ENCODE results near the gene HOXA2. TPM values are rescaled to one million over a fixed set of nuclear protein-coding genes. Genes with fewer than 3 reads are reported as not detected.

The HOXA2 gene
- total and polyA plus RNA-seq, 2 of the 13 experiments (the other 11 are each of a cell fraction or from before 2014, with no cell fraction given): 0.22 to 0.29 TPM

- POLR2A ChIA-PET: no interaction called here
- DNase-seq (ENCODE audit: low spot score): no peak
These were observed 1.1 kb downstream of the HOXA2 start for GRCh38 chr7:27101171-27101956.

More at GRCh38 chr7:27101171-27101956, 1.1 kb downstream of the HOXA2 start:
- in situ Hi-C loops (cut with HindIII; ENCODE audit: extremely low pct_ligation_motif_present, low pct_unique_long_range_greater_than_20kb) (no loop called here), intact Hi-C loops (cut with micrococcal nuclease; ENCODE audit: unreplicated experiment) (no loop called here)
- H4K20me1 ChIP-seq (ENCODE audit: insufficient read depth, low read length): no peaks in the 10 kb centered on the region
- H3K9me3 ChIP-seq (ENCODE audit: low read length): no peaks in the 10 kb centered on the region
- H2AFZ ChIP-seq (ENCODE audit: low read length): no peak overlapping the region
- FAIRE-seq (no peak), ATAC-seq (no peak)
- CTCF ChIA-PET (ENCODE audit: low intra/inter-chr PET ratio, low total read pairs): no interaction called here
- no peaks in the 10 kb centered on the region for H3K36me3 ChIP-seq (replicated peaks in 1 of 2; ENCODE audit: control insufficient read depth in 1 of 2, insufficient read depth in 2 of 2, low read length in 2 of 2)
- WGBS (ENCODE audit: low lambda C conversion rate): 94% methylated on average over 25 of the region's 25 CpGs
- H3K27ac ChIP-seq (ENCODE audit: extremely low read length, insufficient read depth, low read length): no peak overlapping the region
- H3K4me3 ChIP-seq (replicated peaks in 1 of 3; ENCODE audit: insufficient read depth in 1 of 3, low read depth in 2 of 3, low read length in 3 of 3): no peak overlapping the region
- H3K79me2 ChIP-seq (ENCODE audit: insufficient read depth, low read length): no peaks in the 10 kb centered on the region
- no peak overlapping the region for H3K9ac ChIP-seq (ENCODE audit: insufficient read depth, low read depth, low read length)
- TF ChIP-seq ZKSCAN5 (CRISPR knock-in tag; IDR thresholded peaks at IDR 0.05) (no peak), MBNL3 (CRISPR knock-in tag; conservative IDR thresholded peaks at IDR 0.05) (no peak), MZF1 (CRISPR knock-in tag; IDR thresholded peaks at IDR 0.05; ENCODE audit: borderline replicate concordance) (no peak), ZKSCAN8 (CRISPR knock-in tag; IDR thresholded peaks at IDR 0.05; ENCODE audit: borderline replicate concordance) (no peak), NCOA5 (CRISPR knock-in tag; IDR thresholded peaks at IDR 0.05) (no peak), ZFX (CRISPR knock-in tag; IDR thresholded peaks at IDR 0.05; ENCODE audit: low read depth) (no peak), CC2D1A (CRISPR knock-in tag; IDR thresholded peaks at IDR 0.05) (no peak), ZNF44 (CRISPR knock-in tag; IDR thresholded peaks at IDR 0.05) (no peak), ZNF547 (CRISPR knock-in tag; IDR thresholded peaks at IDR 0.05) (no peak), ZNF230 (CRISPR knock-in tag; IDR thresholded peaks at IDR 0.05) (no peak), ZEB1 (IDR thresholded peaks at IDR 0.05; ENCODE audit: insufficient replicate concordance, low read depth) (no peak), KDM4B (CRISPR knock-in tag; IDR thresholded peaks at IDR 0.05) (no peak), ZNF672 (CRISPR knock-in tag; IDR thresholded peaks at IDR 0.05) (no peak), HMG20B (CRISPR knock-in tag; conservative IDR thresholded peaks at IDR 0.05) (no peak), ZBTB3 (CRISPR knock-in tag; IDR thresholded peaks at IDR 0.05; ENCODE audit: borderline replicate concordance, low read depth) (no peak), ZBTB33 (CRISPR knock-in tag; IDR thresholded peaks at IDR 0.05) (no peak)
- H3K27me3 ChIP-seq (ENCODE audit: control insufficient read depth in 1 of 2, insufficient read depth in 2 of 2, low read length in 2 of 2): no peaks in the 10 kb centered on the region
- peaks cover 12% of the 10 kb centered on the region; the same call in 1 of the 2 replicates for H3K4me1 ChIP-seq (ENCODE audit: insufficient read depth, low read length)
- no peak overlapping the region for H3K4me2 ChIP-seq (ENCODE audit: low read depth, low read length)
- BruUV-seq (replicated peaks): no TSS peak

Data from HepG2 (cell line).